8988T (cell line): ENCODE results near the gene PDZD2.
"Not testable (repeated sequence)": the region's sequence is repeated elsewhere in the genome, so short reads cannot be mapped to it uniquely, and the experiment has no call there.

ENCODE experiments used
- DNase-seq: peaks from one replicate; pipeline ENCODE4 v3.0.0; 2011

Gene PDZD2

GRCh38 chr5:32090026-32090754, 451.3 kb downstream of the PDZD2 start:
- no peak for DNase-seq

- DNase-seq, result no peak
Measured at GRCh38 chr5:32090755-32091128, 451.8 kb downstream of the PDZD2 start.

GRCh38 chr5:32092938-32093812, 454.2 kb downstream of the PDZD2 start:
- DNase-seq, result peak; percentile 81

- DNase-seq, result no peak
Measured at GRCh38 chr5:32094691-32095090, 455.8 kb downstream of the PDZD2 start.

- DNase-seq, result no peak
Measured at GRCh38 chr5:32095261-32095671, 456.3 kb downstream of the PDZD2 start.

DNA sequence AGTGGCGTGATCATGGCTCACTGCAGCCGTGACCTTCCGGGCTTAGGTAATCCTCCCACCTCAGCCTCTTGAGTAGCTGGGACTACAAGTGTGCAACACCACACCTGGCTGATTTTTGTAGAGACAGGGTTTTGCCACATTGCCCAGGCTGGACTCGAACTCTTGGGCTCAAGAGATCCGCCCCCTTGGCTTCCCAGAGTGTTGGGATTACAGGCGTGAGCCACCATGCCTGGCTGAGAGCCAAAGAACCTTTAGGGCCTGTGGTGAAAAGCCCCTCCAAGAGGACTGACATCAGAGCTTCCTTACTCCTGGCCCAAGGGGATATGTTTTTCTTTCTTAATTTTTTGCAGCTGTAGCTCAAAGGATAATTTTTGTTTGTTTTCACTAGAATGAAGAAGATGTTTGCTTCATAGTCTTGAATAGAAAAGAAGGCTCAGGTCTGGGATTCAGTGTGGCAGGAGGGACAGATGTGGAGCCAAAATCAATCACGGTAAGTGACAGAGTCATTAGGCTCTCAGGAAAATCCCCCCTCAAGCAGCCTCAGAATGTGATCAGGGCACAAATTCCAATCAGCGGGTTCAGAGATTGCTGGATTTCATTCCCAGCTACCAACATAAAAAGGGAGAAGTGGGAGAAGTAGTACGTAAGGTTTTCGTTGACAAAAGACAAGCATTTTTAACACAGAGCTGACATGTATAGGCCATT, 458.1 kb downstream of the PDZD2 start:
- no peak for DNase-seq

DNA sequence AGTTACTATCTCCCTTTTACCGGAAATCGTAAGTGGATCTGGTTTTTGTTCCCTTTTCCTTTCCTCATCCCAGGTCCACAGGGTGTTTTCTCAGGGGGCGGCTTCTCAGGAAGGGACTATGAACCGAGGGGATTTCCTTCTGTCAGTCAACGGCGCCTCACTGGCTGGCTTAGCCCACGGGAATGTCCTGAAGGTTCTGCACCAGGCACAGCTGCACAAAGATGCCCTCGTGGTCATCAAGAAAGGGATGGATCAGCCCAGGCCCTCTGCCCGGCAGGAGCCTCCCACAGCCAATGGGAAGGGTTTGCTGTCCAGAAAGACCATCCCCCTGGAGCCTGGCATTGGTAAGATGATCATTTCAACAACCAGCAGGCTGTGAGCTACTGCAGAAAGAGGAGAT, 459.4 kb downstream of the PDZD2 start:
- no peak for DNase-seq

DNA sequence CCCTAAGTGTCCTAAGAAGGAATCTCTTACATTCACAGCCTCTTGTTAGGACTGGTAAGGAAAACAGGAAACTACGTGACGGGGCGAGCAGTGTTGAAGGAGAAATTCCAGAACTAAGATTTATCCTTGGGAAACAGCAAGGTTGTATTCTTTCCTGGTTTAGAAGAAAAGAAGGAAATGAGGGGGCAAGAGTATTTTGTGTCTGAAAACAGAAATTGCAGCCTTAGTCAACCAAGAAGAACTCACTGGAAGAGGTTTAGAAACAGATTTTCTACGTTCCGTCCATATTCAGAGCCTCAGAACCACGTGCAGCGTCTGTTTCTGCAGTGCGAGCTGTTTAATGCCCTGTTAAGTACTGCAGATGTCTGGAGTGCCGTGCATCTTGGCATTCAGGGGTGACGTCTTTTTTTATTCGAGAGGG, 460.0 kb downstream of the PDZD2 start:
- no peak for DNase-seq

DNA sequence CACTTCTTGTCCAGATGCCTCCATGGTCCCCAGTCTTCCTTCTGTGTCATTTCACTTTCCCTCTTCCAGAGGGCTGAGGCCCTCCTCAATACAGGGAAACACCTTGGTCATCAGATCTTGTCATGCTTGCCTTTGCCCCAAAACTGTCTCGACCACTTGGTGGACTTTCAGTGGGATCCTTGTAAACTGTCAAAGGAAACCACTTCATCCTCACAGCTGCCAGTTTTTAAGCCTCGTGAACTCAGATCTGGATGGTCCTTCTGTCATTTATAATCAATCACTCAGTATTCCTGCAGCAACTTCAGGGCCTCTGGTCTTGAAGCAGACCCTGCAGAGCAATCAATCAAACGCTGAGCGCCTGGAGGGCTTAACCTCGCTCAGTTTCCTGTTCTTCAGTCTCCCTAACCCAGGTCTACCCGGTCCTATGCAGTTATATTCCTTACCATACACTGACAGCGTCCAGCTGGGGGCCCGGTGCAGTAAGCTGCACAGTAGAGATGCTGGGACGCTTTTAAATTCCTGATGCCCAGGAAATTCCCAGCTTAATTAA, 460.6 kb downstream of the PDZD2 start:
- no peak for DNase-seq

GRCh38 chr5:32100230-32100629, 461.3 kb downstream of the PDZD2 start:
- no peak for DNase-seq

DNA sequence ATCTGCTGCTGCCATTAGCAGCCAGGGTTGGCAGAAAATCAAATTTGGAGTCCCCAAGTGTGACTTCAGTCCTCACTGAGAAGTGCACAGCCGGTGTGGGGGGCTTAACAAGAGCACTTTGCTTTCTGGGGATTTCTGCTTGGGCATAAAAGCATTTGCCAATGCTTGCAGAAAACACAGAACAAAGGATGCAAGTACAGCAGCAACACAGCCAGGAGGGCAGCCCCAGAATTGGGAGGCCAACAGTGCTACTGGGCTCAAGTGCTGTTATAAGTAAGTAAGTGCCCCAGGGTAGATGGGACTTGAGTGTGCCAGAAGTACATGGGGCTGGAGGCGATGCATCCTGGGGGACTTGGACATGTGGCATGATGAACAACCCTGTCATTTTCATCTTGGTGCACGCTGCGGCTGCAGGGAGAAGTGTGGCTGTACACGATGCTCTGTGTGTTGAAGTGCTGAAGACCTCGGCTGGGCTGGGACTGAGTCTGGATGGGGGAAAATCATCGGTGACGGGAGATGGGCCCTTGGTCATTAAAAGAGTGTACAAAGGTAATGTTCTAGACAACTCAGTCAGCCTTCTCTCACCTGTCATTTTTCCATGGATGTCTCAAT, 461.9 kb downstream of the PDZD2 start:
- no peak for DNase-seq

GRCh38 chr5:32102254-32102986, 463.5 kb downstream of the PDZD2 start:
- no peak for DNase-seq

- DNase-seq, result no peak
Measured at GRCh38 chr5:32103521-32103920, 464.6 kb downstream of the PDZD2 start.

DNA sequence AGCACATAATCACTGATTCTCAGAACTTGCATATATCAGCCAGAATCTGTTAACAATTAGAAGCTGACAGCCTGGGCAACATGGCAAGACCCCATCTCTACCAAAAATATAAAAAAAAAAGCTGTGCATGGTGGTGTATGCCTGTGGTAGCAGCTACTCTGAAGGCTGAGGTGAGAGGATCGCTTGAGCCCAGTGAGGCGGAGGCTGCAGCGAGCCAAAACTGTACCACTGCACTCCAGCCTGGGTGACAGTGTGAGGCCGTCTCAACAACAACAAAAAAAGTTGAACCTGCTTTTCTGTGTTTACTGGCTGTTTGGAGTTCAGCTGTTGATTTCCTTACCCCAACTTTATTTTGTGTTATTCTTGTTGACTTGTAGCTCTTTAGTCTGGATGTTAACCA, 468.4 kb downstream of the PDZD2 start:
- no peak for DNase-seq

- no peak for DNase-seq
Measured at GRCh38 chr5:32108167-32108566, 469.2 kb downstream of the PDZD2 start.

- DNase-seq, result no peak
Measured at GRCh38 chr5:32109236-32109635, 470.3 kb downstream of the PDZD2 start.

DNA sequence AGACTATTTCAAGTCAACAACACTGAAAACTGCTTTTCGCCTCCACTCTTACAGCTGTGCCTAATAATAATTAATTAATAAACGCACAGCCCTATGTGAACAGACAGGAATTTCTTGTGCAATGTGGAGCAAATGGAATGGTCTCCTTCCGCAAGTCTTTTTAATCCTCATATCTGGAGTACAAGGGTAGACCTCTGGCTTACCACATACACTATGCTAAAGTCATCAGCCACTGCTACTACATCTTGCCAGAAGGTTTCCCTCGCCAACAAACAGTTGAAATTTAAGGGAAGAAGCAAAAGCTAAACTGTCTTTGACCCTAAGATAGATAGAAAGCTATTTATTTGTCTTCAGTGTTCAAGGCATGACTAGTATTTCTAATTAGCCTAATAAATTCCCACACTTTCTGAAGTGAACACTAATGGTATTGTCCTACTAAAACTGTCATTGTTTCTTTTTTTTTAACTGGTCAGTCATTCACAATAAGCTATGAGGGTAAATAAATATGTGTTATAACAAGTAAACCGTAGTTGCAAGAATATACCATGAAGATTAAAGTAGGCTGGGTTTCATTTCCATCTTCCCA, 471.3 kb downstream of the PDZD2 start:
- DNase-seq, result no peak

GRCh38 chr5:32115985-32116384, 477.1 kb downstream of the PDZD2 start:
- no peak for DNase-seq

- DNase-seq, result no peak
Measured at GRCh38 chr5:32116574-32117313, 477.8 kb downstream of the PDZD2 start.

GRCh38 chr5:32118922-32119321, 480.0 kb downstream of the PDZD2 start:
- not testable (repeated sequence) for DNase-seq
